ENCODE data around the gene RGS7.
A peak's percentile ranks its signal among the peaks of the same experiment; 100 is the strongest.
"Not testable (repeated sequence)": the region's sequence is repeated elsewhere in the genome, so short reads cannot be mapped to it uniquely, and the experiment has no call there.

Gene RGS7

DNA sequence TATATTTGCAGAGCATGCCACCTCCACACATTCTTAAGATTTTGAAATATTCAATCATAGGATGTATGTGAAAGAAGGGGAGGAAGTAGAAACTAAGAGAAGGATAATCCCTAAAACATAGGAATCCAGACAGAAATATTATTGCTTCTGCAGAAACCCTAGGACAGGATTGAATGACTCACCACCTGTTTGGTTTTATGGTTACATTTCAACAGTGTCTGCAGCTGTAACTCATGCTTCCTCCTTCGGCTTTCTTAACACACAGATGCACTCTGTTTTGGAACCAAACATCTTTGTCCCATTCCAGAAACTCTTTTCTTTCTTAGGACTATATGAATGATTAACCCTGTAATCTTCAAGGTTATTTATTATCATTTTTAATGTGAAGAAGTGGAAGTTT lies 20.7 kb downstream of the RGS7 start:
- no peak for DNase-seq
- in situ Hi-C loops (cut with MboI; ENCODE audit: low pct_unique_long_range_greater_than_20kb, low sequenced_read_pairs), result no loop called here

DNA sequence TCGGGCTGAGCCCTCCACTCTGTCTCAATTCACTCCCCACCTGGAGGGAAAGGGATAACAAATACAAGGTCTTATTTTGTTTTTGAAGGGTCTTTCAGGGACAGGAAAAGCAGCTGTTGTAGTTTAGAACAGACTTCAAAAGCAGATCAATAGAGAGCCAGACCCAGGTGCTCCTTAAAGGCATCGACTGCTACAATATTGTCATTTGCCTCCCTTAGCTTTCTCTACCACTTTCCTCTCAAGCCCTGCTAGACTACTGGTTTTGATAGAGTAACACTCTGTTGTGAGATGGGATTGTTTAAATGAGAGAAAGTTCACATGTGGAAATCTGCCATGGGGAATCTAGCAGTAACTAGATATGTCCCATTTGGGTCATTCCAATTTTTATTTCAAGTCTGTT lies 24.0 kb downstream of the RGS7 start:
- in situ Hi-C loops (cut with MboI; ENCODE audit: low pct_unique_long_range_greater_than_20kb, low sequenced_read_pairs), result no loop called here

DNA sequence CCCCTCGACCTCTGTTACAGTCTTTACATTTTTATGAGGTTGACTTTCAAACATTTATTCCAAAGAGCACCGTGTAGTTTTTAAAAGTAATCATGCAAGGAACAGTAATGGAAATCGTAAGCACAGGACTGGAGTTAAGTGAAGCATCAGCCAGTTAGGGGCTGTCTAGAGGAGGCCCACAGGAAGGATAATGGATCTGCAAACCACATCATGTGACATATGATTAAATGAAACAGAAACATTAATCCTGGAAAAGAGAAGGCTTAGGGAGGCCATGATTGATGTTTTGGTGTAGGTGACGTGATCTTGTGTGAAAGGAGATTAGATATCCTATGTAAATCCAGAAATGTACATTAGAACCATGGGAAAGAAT lies 25.0 kb downstream of the RGS7 start:
- in situ Hi-C loops (cut with MboI; ENCODE audit: low pct_unique_long_range_greater_than_20kb, low sequenced_read_pairs), result no loop called here

More for the DNA sequence above, 24.0 kb downstream of the RGS7 start:
- DNase-seq, result no peak

DNA sequence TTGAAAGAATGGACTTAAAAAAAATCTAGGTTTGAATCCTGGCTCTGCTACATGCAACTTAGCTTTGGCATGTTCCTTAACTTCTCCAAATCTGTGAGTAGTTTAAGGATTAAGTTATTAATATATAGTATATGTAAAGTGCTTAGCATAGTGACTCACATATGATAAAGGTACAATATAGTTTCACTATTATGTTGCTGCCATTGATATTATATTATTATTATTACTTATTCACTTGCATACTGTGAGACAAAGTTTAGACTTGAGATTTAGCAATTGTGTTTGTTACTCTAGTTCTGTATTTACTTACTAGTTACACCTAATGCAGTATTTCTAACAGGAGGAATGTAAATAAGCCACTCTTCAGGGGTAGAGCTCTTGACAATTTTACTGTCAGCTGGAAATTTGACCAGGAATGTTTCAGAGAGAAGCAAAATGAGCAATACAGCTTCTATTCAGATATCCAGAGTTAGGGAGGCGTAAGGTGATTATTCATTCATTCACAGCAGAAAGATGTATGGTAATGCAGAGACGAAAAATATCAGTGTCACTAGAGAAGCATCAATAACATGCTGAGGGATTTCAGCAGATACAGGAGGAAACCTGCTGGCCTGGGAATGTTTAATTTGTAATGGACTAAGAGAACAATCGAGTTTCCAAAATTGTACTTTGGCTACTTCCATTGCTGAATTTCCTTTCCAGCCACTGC lies 25.5 kb downstream of the RGS7 start:
- in situ Hi-C loops (cut with MboI; ENCODE audit: low pct_unique_long_range_greater_than_20kb, low sequenced_read_pairs), result no loop called here
- no peak for DNase-seq

More for the DNA sequence above, 25.0 kb downstream of the RGS7 start:
- no peak for DNase-seq

DNA sequence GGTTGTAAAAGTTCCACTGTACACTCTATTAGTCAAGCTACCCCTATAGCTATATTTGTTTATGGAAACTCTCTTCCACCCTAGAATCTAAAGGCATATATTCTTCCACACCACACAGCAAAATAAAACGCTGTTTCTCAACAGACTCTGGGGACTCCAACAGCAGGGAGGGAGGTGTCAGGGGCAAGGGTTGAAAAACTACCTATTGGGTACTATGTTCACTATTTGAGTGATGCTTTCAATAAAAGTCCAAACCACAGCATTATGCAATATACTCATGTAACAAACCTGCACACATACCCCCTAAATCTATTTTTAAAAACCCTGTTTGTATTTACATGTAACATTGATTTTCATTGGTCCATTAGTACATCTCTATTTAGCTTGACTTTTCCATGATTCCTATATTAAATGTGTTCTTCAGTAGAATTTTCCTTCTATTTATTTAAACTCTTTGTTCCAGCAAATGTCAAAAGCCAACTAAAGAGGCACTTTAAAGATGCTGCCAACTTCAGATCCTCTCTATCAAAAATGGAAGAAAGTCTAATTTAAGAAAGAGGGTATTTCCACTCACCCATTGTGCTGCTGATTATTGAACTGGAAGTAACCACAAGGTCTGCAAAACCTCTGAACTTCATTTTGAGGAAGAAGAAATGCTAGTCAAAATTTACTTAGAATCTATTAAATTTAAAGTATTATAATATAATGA lies 26.2 kb downstream of the RGS7 start:
- in situ Hi-C loops (cut with MboI; ENCODE audit: low pct_unique_long_range_greater_than_20kb, low sequenced_read_pairs), result no loop called here
- DNase-seq, result no peak

DNA sequence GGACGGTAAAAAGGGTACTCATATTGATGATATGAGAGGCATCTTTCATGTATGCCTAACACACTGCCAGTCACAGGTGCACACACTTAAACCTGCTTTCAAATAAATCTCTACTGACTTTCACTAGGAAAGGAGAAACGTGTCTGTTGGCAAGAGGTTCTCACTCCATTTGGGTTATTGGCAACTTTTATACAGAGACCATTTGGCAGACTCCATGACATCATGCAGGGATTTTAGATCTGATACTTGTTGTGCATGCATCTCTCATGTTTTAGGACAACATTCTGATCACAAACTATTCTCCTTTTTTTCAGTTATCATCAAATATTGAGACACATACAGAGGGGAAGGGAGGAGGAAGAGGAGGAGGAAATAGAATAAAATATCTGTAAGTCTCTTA lies 31.5 kb downstream of the RGS7 start:
- in situ Hi-C loops (cut with MboI; ENCODE audit: low pct_unique_long_range_greater_than_20kb, low sequenced_read_pairs), result no loop called here
- no peak for DNase-seq

DNA sequence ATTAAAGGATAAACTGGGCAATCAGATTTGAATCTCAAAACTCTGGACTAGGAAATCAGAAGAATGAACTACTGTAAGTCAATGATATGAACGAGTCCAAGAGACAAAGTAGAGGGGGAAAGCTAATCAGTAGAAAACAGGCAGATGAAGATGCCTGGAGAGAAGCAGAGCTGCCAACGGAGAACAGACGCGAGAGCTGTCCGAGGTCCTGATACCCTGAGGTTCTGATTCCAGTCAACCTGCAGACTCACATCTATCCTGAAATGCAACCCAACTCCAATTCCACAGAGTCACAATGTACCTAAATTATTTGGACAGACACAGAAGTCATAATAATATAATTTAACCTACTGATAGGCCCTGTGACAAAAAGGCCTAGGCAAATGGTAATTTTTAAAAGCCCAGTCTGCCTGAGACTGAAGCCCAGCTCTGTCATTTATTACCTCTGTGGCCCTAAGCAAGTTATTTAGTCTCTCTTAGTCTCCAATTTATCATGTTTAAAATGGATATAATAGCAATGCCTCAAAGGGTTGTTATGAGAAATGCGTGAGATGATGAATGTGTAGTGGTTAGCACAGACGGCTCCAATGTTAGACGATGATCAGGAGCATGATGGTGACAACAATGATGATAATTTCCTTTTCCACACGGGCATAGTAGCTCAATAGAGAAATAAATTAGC lies 33.4 kb downstream of the RGS7 start:
- peak; percentile 23 for DNase-seq
- in situ Hi-C loops (cut with MboI; ENCODE audit: low pct_unique_long_range_greater_than_20kb, low sequenced_read_pairs), result no loop called here

DNA sequence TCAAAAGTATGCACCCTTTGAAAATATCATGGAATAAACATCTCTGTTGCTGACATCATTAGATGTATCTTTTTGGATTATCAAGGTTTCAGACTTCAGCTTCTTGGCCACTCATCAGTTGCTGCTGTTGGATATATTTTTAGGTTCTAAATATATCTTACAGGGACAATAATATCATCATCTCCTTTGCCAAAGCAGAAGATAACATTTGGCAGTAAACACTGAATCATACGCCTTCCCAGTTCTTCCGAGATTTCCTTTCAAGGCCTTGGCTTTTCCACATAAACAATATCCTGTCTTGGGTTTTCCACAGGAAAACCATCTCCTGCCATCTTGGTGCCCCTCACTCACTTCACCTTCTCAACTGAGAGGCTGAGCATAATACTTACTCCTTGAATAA lies 39.3 kb downstream of the RGS7 start:
- in situ Hi-C loops (cut with MboI; ENCODE audit: low pct_unique_long_range_greater_than_20kb, low sequenced_read_pairs), result no loop called here
- no peak for DNase-seq

DNA sequence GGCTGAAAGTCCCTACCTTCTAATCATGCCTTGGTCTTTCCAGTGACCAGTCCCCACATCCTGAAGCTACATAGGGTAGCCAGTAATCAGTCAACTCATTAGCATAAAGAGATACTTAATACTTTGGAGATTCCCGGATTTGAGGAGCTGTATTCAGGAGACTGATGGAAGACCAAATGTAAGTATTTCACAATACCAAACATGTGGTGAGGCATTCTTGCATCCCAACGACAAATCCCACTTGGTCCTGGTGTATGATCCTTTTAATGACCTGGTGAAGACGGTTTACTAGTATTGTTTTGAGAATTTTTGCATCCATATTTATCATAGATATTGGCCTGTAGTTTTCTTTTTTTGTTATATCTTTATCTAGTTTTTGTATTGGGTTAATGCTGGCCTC lies 40.6 kb downstream of the RGS7 start:
- in situ Hi-C loops (cut with MboI; ENCODE audit: low pct_unique_long_range_greater_than_20kb, low sequenced_read_pairs), result no loop called here

DNA sequence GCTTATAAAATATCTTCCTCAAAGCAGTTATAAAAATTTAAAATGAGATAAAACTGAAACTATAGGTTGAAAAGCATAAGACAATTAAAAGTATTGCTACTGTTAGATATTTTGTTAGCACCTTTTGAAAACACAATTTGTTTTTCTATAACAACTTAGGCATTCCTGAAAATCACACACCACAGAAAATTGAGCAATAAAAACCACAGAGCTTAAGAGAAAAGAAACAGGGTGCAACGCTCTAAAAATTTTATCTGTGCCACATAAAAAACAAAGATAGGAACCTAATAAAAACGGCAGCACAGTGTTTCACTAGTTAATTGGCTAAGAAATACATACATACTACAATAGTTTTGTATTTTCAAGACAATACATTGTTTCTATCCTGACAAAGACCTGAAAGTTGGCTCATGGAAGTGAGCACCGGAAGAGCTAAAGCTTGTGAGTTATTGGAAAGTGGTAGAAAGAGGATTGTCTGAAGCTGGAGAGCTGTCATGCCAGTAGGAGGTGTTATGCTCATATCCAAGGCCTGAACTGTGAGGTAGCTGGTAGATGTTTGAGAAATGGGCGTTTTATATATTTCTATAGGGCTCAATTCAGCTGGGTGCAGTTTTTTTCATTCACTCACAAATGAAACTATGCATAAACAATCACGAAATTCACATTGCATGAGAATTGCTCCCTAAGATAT lies 45.8 kb downstream of the RGS7 start:
- no peak for DNase-seq
- in situ Hi-C loops (cut with MboI; ENCODE audit: low pct_unique_long_range_greater_than_20kb, low sequenced_read_pairs), result no loop called here

More for the DNA sequence above, 40.6 kb downstream of the RGS7 start:
- no peak for DNase-seq

DNA sequence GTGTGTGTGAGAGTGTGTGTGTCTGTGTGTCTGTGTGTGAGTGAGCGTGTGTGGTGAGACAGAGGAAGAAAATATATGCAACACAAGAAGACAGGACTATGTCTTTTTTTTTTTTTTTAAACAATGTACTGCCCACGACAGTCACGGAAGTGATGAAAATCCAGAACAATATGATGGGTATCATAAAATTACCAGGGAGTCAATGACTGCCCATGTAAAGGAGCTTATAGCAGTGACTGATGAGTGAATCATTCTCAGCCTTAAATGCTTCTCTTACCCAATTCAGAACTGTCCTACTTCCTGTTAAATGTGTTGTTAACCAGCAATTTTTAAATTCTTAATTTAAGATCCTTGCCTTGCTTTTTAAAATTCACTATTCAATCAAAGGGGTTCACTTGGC lies 46.6 kb downstream of the RGS7 start:
- DNase-seq, result no peak
- in situ Hi-C loops (cut with MboI; ENCODE audit: low pct_unique_long_range_greater_than_20kb, low sequenced_read_pairs), result no loop called here

DNA sequence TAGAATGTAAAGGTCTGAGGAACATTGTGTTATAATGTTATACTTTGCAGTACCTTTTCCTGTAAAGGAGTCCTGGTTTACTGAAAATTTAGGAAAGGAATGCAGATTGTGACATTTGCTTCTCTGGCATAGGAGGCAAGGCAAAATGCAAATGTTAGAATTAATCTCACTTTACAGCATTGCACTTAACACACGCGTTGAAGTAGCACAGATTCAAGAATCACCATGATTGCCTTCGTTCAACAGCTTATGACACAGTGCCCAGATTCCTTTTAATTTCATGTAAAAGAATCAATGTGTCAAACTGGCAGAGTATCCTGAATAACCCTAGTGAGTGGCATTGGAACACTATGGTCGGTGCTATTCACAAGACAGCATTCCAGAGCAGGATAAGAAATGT lies 47.4 kb downstream of the RGS7 start:
- in situ Hi-C loops (cut with MboI; ENCODE audit: low pct_unique_long_range_greater_than_20kb, low sequenced_read_pairs), result no loop called here
- DNase-seq, result no peak

DNA sequence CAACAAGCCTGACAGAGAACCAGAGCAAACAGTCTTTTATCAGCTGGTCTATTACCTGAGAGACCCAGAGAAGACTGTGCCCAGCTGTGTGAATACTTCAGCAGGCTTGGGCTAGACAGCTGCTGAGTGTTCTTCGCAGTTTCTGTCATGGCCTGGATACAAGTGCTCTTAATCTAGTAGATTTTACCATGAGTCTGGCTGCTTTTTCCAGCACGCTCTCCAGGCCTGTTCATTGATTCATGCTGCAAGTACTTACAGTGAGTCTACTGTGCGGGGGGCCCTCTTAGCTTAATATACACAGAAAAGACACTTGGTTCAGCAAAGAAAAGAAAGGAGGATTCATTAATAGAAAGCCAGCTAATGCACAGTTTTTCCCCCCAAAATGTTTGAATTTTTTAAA lies 48.5 kb downstream of the RGS7 start:
- in situ Hi-C loops (cut with MboI; ENCODE audit: low pct_unique_long_range_greater_than_20kb, low sequenced_read_pairs), result no loop called here
- DNase-seq, result no peak

DNA sequence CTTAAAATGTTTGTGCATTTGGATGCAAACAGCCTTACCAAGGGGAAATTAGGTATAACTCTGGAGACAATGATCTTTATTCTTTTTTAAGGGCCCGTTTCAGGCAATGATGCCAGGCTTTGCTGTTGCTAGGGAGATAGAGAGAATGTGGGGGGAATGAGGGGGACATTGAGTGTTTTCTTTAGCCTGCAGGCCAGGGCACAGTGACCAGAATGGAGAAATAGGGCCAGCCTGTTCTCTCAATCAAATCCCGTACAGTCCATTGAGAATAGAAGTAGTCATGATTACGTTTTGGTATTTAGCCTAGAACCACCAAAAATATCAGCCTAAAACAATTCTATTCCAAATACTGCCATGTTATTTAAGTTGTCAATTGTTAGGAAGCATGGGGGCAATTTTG lies 49.0 kb downstream of the RGS7 start:
- in situ Hi-C loops (cut with MboI; ENCODE audit: low pct_unique_long_range_greater_than_20kb, low sequenced_read_pairs), result no loop called here
- no peak for DNase-seq

DNA sequence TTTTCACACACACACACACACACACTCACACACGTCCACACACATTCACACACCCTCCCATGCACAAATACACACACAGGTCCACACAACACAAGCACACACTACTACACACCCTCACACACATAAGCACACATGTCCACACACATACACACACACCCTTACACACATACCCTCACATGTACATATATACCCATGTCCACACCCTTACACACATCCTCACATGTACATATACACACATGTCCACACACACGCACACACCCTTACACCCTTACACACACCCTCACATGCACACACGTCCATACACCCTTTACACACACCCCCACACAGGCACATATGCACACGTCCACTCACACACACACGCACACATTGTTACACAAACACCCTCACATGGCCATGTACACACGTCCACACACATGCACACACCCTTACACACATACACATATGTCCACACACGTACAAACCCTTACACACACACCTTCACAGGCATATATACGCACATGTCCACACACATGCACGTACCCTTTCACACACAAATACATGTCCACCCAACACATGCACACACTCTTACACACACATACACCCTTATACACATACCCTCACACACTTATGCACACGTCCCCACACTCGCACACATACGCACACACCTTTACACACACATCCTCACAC lies 50.7 kb downstream of the RGS7 start:
- no peak for DNase-seq
- in situ Hi-C loops (cut with MboI; ENCODE audit: low pct_unique_long_range_greater_than_20kb, low sequenced_read_pairs), result no loop called here

DNA sequence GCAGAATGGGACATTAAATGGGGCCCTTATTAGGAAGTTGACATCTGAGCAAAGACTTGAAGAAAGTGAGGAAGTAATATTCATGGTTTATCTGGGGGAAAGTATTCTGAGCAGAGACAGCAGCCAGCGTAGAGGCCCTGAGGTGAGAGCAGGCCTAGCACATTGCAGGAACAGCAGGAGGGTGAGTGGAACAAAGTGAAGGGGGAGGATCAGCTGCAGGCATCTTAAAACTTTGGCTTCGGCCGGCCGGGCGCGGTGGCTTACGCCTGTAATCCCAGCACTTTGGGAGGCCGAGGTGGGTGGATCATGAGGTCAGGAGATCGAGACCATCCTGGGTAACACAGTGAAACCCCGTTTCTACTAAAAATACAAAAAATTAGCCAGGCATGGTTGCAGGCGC lies 55.0 kb downstream of the RGS7 start:
- in situ Hi-C loops (cut with MboI; ENCODE audit: low pct_unique_long_range_greater_than_20kb, low sequenced_read_pairs); DNase-seq: not testable (repeated sequence)

DNA sequence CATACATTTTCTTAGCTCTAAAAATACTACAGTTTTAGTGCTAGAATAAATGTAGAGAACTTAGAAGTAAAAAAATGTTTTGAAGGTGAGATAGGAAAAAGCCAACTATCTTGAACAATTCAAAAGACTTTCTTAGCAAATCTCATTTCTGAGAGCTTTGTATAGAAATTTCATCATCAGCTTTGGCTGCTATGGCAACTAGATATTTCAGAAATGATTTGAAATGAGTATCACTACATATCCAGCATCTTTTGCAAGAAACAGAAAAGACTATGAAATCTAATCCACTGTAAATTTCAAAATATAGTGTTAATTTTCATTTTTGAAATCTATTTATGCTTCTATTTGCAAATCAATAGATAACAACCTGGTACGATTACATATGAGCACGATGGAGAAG lies 57.7 kb downstream of the RGS7 start:
- DNase-seq, result no peak
- in situ Hi-C loops (cut with MboI; ENCODE audit: low pct_unique_long_range_greater_than_20kb, low sequenced_read_pairs), result no loop called here

DNA sequence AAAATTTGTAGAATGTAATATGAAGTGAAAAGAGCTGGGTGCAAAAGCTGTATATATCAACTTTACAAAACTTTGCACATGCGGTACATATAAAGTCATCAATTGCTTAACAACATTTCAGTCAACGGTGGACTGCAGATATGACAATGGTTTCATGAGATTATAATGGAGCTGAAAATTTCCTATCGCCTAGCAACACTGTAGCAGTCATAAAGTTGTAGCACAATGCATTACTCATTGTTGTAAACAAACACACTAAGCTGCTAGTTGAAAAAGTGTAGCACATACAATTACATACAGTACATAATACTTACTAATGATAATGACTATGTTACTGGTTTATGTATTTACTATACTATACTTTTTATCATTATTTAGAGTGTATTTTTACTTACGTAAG lies 64.0 kb downstream of the RGS7 start:
- in situ Hi-C loops (cut with MboI; ENCODE audit: low pct_unique_long_range_greater_than_20kb, low sequenced_read_pairs), result no loop called here
- no peak for DNase-seq

DNA sequence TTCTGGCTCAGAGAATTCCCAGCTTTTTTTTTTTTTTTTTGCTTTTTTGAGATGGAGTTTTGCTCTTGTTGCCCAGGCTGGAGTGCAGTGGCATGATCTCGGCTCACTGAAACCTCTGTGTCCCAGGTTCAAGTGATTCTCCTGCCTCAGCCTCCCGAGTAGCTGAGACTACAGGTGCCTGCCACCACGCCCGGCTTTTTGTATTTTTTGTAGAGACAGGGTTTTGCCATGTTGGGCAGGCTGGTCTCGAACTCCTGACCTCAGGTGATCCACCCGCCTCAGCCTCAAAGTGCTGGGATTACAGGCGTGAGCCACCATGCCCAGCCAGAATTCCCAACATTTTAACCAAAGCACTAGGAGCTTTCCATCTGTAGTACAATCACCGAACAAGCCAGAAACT lies 65.5 kb downstream of the RGS7 start:
- DNase-seq; in situ Hi-C loops (cut with MboI; ENCODE audit: low pct_unique_long_range_greater_than_20kb, low sequenced_read_pairs): not testable (repeated sequence)
